Peyer's patch (tissue), 4 donors: ENCODE data around the gene NAV2.

Experiments used
- POLR2A ChIP-seq, 2 donors: fragments of 450-650 bp; IDR thresholded peaks; one replicate each; pipeline ENCODE4 v1.5.1; 2017; ENCODE audit warnings: antibody characterized with exemption in 2 of 2, mild to moderate bottlenecking in 2 of 2, moderate library complexity in 2 of 2
- TF ChIP-seq, protein P1 (sequence below), 6 experiments: fragments of 450-650 bp in 4 of 6; fragments of 200-600 bp in 2 of 6; sonication (generic) in 1 of 6; IDR thresholded peaks; one replicate each; pipeline ENCODE4 v1.5.1; 2017 to 2019; ENCODE audit warnings: antibody characterized with exemption in 6 of 6, mild to moderate bottlenecking in 3 of 6, moderate library complexity in 1 of 6

DNA sequence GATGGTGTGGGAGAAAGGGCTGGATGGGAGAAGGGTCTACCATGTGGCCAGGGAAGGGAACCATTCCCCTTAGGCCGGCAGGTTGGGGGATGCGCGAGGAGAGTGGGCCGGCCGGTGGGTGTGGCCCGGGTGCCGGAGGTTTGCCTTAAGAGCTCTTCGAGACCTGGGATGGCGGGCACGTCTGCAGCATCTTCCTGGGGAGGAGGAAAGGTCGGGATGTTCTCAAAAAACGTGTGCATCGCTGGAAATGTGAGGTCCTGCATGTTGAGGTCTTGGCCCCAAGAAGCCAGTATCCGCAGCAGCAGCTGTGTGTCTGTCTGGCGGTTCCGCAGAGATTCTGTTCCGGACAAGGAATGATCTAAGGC is 1.4 kb downstream of the NAV2 start:
- TF ChIP-seq, protein P1, sequence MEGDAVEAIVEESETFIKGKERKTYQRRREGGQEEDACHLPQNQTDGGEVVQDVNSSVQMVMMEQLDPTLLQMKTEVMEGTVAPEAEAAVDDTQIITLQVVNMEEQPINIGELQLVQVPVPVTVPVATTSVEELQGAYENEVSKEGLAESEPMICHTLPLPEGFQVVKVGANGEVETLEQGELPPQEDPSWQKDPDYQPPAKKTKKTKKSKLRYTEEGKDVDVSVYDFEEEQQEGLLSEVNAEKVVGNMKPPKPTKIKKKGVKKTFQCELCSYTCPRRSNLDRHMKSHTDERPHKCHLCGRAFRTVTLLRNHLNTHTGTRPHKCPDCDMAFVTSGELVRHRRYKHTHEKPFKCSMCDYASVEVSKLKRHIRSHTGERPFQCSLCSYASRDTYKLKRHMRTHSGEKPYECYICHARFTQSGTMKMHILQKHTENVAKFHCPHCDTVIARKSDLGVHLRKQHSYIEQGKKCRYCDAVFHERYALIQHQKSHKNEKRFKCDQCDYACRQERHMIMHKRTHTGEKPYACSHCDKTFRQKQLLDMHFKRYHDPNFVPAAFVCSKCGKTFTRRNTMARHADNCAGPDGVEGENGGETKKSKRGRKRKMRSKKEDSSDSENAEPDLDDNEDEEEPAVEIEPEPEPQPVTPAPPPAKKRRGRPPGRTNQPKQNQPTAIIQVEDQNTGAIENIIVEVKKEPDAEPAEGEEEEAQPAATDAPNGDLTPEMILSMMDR (IDR thresholded peaks at IDR 0.05): no peak
- TF ChIP-seq POLR2A (IDR thresholded peaks at IDR 0.05): no peak
